HG03520 (cell line): ENCODE data around the gene DLX1.
"Not testable (repeated sequence)": the region's sequence is repeated elsewhere in the genome, so short reads cannot be mapped to it uniquely, and the experiment has no call there.

Experiments used
- ATAC-seq: cut with Tn5 transposase; IDR thresholded peaks from one replicate; pipeline ENCODE4 v1.9.1; 2021; ENCODE audit warnings: mild to moderate bottlenecking, moderate library complexity; ENCODE audit not compliant: unreplicated experiment

DLX1 gene

GRCh38 chr2:172109256-172109987 lies 24.1 kb downstream of the DLX1 start:
- ATAC-seq, result no peak

GRCh38 chr2:172109988-172110811 lies 24.9 kb downstream of the DLX1 start:
- no peak for ATAC-seq

- ATAC-seq, result no peak
Measured at GRCh38 chr2:172113617-172114016, 28.3 kb downstream of the DLX1 start.

GRCh38 chr2:172114176-172114575 lies 28.9 kb downstream of the DLX1 start:
- ATAC-seq, result not testable (repeated sequence)

GRCh38 chr2:172114579-172114978 lies 29.3 kb downstream of the DLX1 start:
- ATAC-seq, result no peak

- ATAC-seq, result no peak
Measured at GRCh38 chr2:172116107-172116506, 30.8 kb downstream of the DLX1 start.

GRCh38 chr2:172119089-172119488 lies 33.8 kb downstream of the DLX1 start:
- no peak for ATAC-seq

- no peak for ATAC-seq
Measured at GRCh38 chr2:172120118-172120517, 34.8 kb downstream of the DLX1 start.

- no peak for ATAC-seq
Measured at GRCh38 chr2:172128484-172128883, 43.2 kb downstream of the DLX1 start.

- ATAC-seq, result no peak
Measured at GRCh38 chr2:172129404-172129803, 44.1 kb downstream of the DLX1 start.

GRCh38 chr2:172131713-172132555 lies 46.6 kb downstream of the DLX1 start:
- no peak for ATAC-seq

- ATAC-seq, result no peak
Measured at GRCh38 chr2:172134270-172134669, 49.0 kb downstream of the DLX1 start.

- no peak for ATAC-seq
Measured at GRCh38 chr2:172135446-172135845, 50.1 kb downstream of the DLX1 start.

GRCh38 chr2:172137109-172137508 lies 51.8 kb downstream of the DLX1 start:
- ATAC-seq, result no peak

GRCh38 chr2:172137943-172138342 lies 52.6 kb downstream of the DLX1 start:
- ATAC-seq, result no peak

GRCh38 chr2:172138727-172139126 lies 53.4 kb downstream of the DLX1 start:
- ATAC-seq, result not testable (repeated sequence)
